Neural progenitor cell (in vitro differentiated cells): ENCODE measurements around the gene ABCA10.

Experiments
- EZH2phosphoT487 ChIP-seq: fragments of 200-600 bp; sonication (generic); IDR thresholded peaks from 2 replicates; pipeline ENCODE4 v1.6.1; 2017; ENCODE audit warnings: antibody characterized with exemption
- TF ChIP-seq, protein P1 (sequence below): fragments of 200-600 bp; sonication (generic); IDR thresholded peaks from 2 replicates; pipeline ENCODE4 v1.5.1; 2017; ENCODE audit warnings: antibody characterized with exemption, mild to moderate bottlenecking

GRCh38 chr17:69239611-69240600, 11.3 kb upstream of the ABCA10 start:
- TF ChIP-seq, protein P1, sequence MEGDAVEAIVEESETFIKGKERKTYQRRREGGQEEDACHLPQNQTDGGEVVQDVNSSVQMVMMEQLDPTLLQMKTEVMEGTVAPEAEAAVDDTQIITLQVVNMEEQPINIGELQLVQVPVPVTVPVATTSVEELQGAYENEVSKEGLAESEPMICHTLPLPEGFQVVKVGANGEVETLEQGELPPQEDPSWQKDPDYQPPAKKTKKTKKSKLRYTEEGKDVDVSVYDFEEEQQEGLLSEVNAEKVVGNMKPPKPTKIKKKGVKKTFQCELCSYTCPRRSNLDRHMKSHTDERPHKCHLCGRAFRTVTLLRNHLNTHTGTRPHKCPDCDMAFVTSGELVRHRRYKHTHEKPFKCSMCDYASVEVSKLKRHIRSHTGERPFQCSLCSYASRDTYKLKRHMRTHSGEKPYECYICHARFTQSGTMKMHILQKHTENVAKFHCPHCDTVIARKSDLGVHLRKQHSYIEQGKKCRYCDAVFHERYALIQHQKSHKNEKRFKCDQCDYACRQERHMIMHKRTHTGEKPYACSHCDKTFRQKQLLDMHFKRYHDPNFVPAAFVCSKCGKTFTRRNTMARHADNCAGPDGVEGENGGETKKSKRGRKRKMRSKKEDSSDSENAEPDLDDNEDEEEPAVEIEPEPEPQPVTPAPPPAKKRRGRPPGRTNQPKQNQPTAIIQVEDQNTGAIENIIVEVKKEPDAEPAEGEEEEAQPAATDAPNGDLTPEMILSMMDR, result no peak
- no peak for TF ChIP-seq EZH2phosphoT487
